IMR-90 (cell line): ENCODE results near the gene TMBIM1. TPM values are rescaled to one million over a fixed set of nuclear protein-coding genes. Genes with fewer than 3 reads are reported as not detected.
A peak's percentile ranks its signal among the peaks of the same experiment; 100 is the strongest.

Source experiments
- ATAC-seq: fragments of 200-7000 bp; cut with Tn5 transposase; 2 replicates; pipeline ENCODE4 v1.9.1; 2020; ENCODE audit warnings: low read depth, mild to moderate bottlenecking, moderate library complexity
- BruUV-seq: library from RNA; stranded (reverse); fragments of 400-500 nt; replicated peaks from 2 replicates; lab custom pipeline; 2021; lab: Mats Ljungman, UMichigan
- CTCF ChIA-PET: fragments of 300-600 bp; formaldehyde crosslinking; extraction: SDS; loops from one replicate; lab custom pipeline; 2021; ENCODE audit warnings: antibody characterized with exemption; lab: Yijun Ruan, JAX
- POLR2A ChIA-PET: fragments of 300-600 bp; sonication (Branson Sonifier 250); formaldehyde crosslinking; loops from one replicate; lab custom pipeline; 2022; ENCODE audit warnings: antibody characterized with exemption; ENCODE audit not compliant: unreplicated experiment; lab: Charles Lee
- DNase-seq: peaks from one replicate; pipeline ENCODE4 v3.0.0; 2013
- H2AFZ ChIP-seq: replicated peaks from 2 replicates; pipeline ENCODE3; 2013; ENCODE audit warnings: low read length, mild to moderate bottlenecking; ENCODE audit not compliant: poor library complexity
- H2AK5ac ChIP-seq: 2 replicates; pipeline ENCODE4 v1.6.1; 2013; ENCODE audit warnings: low read depth, low read length, inconsistent platforms
- H2AK9ac ChIP-seq: replicated peaks from 2 replicates; pipeline ENCODE3; 2013; ENCODE audit warnings: mild to moderate bottlenecking, low read depth, low read length, moderate library complexity; ENCODE audit not compliant: poor library complexity
- H2BK120ac ChIP-seq: 2 replicates; pipeline ENCODE4 v1.6.1; 2013; ENCODE audit warnings: low read depth, low read length, inconsistent platforms
- H2BK15ac ChIP-seq: 3 replicates; pipeline ENCODE4 v1.6.1; 2013; ENCODE audit warnings: low read depth, low read length, inconsistent platforms
- H2BK20ac ChIP-seq: 2 replicates; pipeline ENCODE4 v1.6.1; 2013; ENCODE audit warnings: low read depth, mild to moderate bottlenecking, inconsistent platforms, low read length, moderate library complexity
- H2BK5ac ChIP-seq: 2 replicates; pipeline ENCODE4 v1.6.1; 2013; ENCODE audit warnings: mild to moderate bottlenecking, low read depth, low read length, inconsistent platforms; ENCODE audit not compliant: poor library complexity, severe bottlenecking
- H3K14ac ChIP-seq: replicated peaks from 2 replicates; pipeline ENCODE4 v1.6.1; 2013; ENCODE audit warnings: low read depth, low read length, inconsistent platforms
- H3K18ac ChIP-seq: 2 replicates; pipeline ENCODE4 v1.6.1; 2013; ENCODE audit warnings: low read depth, low read length, control low read depth
- H3K23ac ChIP-seq: 2 replicates; pipeline ENCODE4 v1.6.1; 2013; ENCODE audit warnings: low read depth, low read length, inconsistent platforms
- H3K27ac ChIP-seq: 2 replicates; pipeline ENCODE4 v1.5.1; 2013; ENCODE audit warnings: mild to moderate bottlenecking, control low read depth, low read length; ENCODE audit not compliant: insufficient read depth
- H3K27me3 ChIP-seq: 2 replicates; pipeline ENCODE4 v1.6.1; 2013; ENCODE audit warnings: low read length; ENCODE audit not compliant: control insufficient read depth, insufficient read depth
- H3K36me3 ChIP-seq: 2 replicates; pipeline ENCODE4 v1.6.1; 2013; ENCODE audit warnings: low read length, mixed read lengths; ENCODE audit not compliant: control insufficient read depth, insufficient read depth
- H3K4ac ChIP-seq: 2 replicates; pipeline ENCODE4 v1.6.1; 2013; ENCODE audit warnings: low read depth, low read length, inconsistent platforms
- H3K4me1 ChIP-seq: 2 replicates; pipeline ENCODE4 v1.6.1; 2013; ENCODE audit warnings: low read length, mixed read lengths; ENCODE audit not compliant: control insufficient read depth, insufficient read depth
- H3K4me2 ChIP-seq: 2 replicates; pipeline ENCODE4 v1.6.1; 2013; ENCODE audit warnings: low read depth, mild to moderate bottlenecking, control low read depth, low read length, moderate library complexity
- H3K4me3 ChIP-seq: 2 replicates; pipeline ENCODE4 v1.5.1; 2013; ENCODE audit warnings: low read depth, mild to moderate bottlenecking, control low read depth, low read length, moderate library complexity; ENCODE audit not compliant: insufficient read depth
- H3K56ac ChIP-seq: 2 replicates; pipeline ENCODE4 v1.6.1; 2013; ENCODE audit warnings: low read length, inconsistent platforms; ENCODE audit not compliant: insufficient read depth; ENCODE audit errors: extremely low read depth
- H3K79me1 ChIP-seq, 2 experiments: 2 replicates each; pipeline ENCODE4 v1.6.1; 2013; ENCODE audit warnings: low read length in 2 of 2, inconsistent platforms in 1 of 2, low read depth in 1 of 2
- H3K9ac ChIP-seq: 2 replicates; pipeline ENCODE4 v1.6.1; 2013; ENCODE audit warnings: low read depth, low read length, control low read depth
- H3K9me1 ChIP-seq: 2 replicates; pipeline ENCODE4 v1.6.1; 2013; ENCODE audit warnings: low read length, inconsistent platforms; ENCODE audit not compliant: insufficient read depth
- H3K9me3 ChIP-seq: 2 replicates; pipeline ENCODE4 v1.6.1; 2013; ENCODE audit warnings: low read length; ENCODE audit not compliant: control insufficient read depth, insufficient read depth
- H4K20me1 ChIP-seq: 2 replicates; pipeline ENCODE4 v1.6.1; 2013; ENCODE audit warnings: low read length, inconsistent platforms; ENCODE audit not compliant: insufficient read depth
- H4K5ac ChIP-seq: 2 replicates; pipeline ENCODE4 v1.6.1; 2013; ENCODE audit warnings: mild to moderate bottlenecking, low read depth, low read length, control low read depth
- H4K8ac ChIP-seq, 2 experiments: 2 replicates each; pipeline ENCODE4 v1.6.1; 2013; ENCODE audit warnings: low read depth in 2 of 2, low read length in 2 of 2, control low read depth in 1 of 2, inconsistent platforms in 1 of 2
- H4K91ac ChIP-seq: 2 replicates; pipeline ENCODE4 v1.6.1; 2013; ENCODE audit warnings: low read depth, low read length, inconsistent platforms; ENCODE audit not compliant: insufficient read depth
- MAFK ChIP-seq: IDR thresholded peaks from 2 replicates; pipeline ENCODE4 v1.6.1; 2012; ENCODE audit warnings: low read depth, low read length, improper control_type of control experiment
- MAZ ChIP-seq: IDR thresholded peaks from 2 replicates; pipeline ENCODE4 v1.6.1; 2012; ENCODE audit warnings: low read depth, mild to moderate bottlenecking, low read length, improper control_type of control experiment, moderate library complexity, borderline replicate concordance
- RCOR1 ChIP-seq: IDR thresholded peaks from 2 replicates; pipeline ENCODE4 v1.6.1; 2012; ENCODE audit warnings: mild to moderate bottlenecking, low read length, improper control_type of control experiment; ENCODE audit not compliant: insufficient replicate concordance
- WGBS, 2 experiments: methylation state at CpG; one replicate each; pipeline versions ENCODE4 v1.1.5 to v1.1.7; 2013; ENCODE audit warnings: missing lambda C conversion rate in 2 of 2; ENCODE audit not compliant: insufficient read length in 1 of 2; ENCODE audit errors: extremely low coverage in 2 of 2; 5-methylcytosine and 5-hydroxymethylcytosine counted together
- dilution Hi-C: fragments of 300-500 bp; cut with HindIII; formaldehyde crosslinking; loops from one replicate; pipeline ENCODE4 v1.14.3; 2018; ENCODE audit warnings: low sequenced_read_pairs; ENCODE audit not compliant: unreplicated experiment
- in situ Hi-C: fragments of 300-500 bp; cut with MboI; formaldehyde crosslinking; loops from 3 replicates; pipeline ENCODE4 v1.14.3; 2019; ENCODE audit warnings: low sequenced_read_pairs, inconsistent platforms, mixed read lengths
- intact Hi-C: fragments of 100-400 bp; cut with micrococcal nuclease; formaldehyde crosslinking; loops from 2 replicates; pipeline ENCODE4 v1.10.0; 2022
- polyA plus RNA-seq, 3 experiments: library from polyadenylated mRNA; depleted of rRNA; stranded (reverse); fragments of >200 nt; gene quantifications; 2 replicates each; pipeline ENCODE4 v1.2.3, GENCODE V29; 2012; ENCODE audit warnings: low replicate concordance in 1 of 3
- total RNA-seq: library from RNA; depleted of rRNA; stranded (reverse); fragments of >200 nt; gene quantifications from 2 replicates; pipeline ENCODE4 v1.2.3, GENCODE V29; 2012

Gene TMBIM1
- total and polyA plus RNA-seq, 2 of the 4 experiments (the other 2 are of a cell fraction) = 84.6 to 102 TPM

DNA sequence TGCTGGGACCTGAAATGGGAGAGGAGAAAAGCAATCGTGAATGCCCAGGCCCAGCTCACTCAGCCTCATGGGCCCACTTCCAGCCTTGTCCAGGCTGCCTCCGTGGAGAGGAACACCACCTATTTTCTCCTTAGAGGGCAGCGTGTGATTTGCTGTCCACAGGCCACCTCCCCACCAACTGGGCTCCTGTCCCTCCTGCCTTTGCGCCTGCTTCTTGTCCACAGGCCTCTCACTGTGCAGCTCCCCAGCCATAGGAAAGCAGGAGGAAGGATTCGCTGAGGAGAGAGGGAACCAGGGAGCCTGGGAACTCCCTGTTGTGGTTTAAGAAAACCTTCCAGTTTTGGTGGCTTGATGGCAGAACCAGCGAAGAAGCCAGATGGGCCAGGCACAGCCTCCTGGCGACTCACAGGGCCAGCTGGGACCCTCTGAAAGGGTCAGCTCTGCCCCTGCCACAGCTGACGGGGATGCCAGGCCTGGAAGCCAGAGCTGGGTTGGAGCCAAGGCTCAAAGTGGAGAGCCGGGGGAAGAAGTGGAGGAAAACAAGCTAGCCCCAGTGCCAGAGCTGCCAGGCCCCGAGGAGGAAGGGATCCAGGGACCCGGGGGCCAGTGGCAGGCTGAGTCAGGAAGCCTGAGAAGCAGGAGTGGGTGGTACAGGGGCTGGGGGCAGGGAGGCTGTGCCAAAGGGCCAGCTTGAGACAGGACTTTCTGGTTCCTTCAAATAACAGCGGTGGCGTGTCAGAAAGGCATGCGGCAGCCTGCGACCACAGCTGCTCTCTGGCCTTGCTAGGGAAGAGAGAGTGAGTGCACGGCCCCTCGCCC is 9.9 kb downstream of the TMBIM1 start:
- Histone ChIP-seq H3K4ac (peak overlapping the region; percentile 83), H3K9ac (peak overlapping the region; percentile 32; the same call in 1 of the 2 replicates), H4K91ac (peak overlapping the region; percentile 63), H2BK20ac (0 out of 2 replicates have a peak overlapping the region, but pooled peaks have one; percentile 45), H3K14ac (peak overlapping the region; percentile 23), H3K23ac (peak overlapping the region; percentile 84), H2BK120ac (peak overlapping the region; percentile 21), H2AFZ (peak overlapping the region; percentile 47), H2BK5ac (peak overlapping the region; percentile 90), H3K27me3 (no peaks in the 10 kb centered on the region), H3K9me1 (no peaks in the 10 kb centered on the region), H4K20me1 (peaks cover 23% of the 10 kb centered on the region), H3K4me2 (peak overlapping the region; percentile 10), H2AK5ac (peak overlapping the region; percentile 27), H3K4me1 (peaks cover 31% of the 10 kb centered on the region), H2AK9ac (peak overlapping the region; percentile 88), H2BK15ac (no peak overlapping the region), H3K56ac (peak overlapping the region; percentile 57; the same call in 1 of the 2 replicates), H3K4me3 (no peak overlapping the region), H4K8ac (peak overlapping the region; percentile 30 to 66), H3K27ac (peak overlapping the region; percentile 76), H4K5ac (peak overlapping the region; percentile 16; the same call in 1 of the 2 replicates), H3K36me3 (peaks cover 37% of the 10 kb centered on the region), H3K18ac (peak overlapping the region; percentile 13; the same call in 1 of the 2 replicates), H3K79me1 (peaks cover 22 to 81% of the 10 kb centered on the region in 2 experiments), H3K9me3 (no peaks in the 10 kb centered on the region)
- peak; percentile 1; the same call in 1 of the 2 replicates for ATAC-seq
- in situ Hi-C loops = no loop called here
- dilution Hi-C loops = no loop called here
- intact Hi-C loops = no loop called here
- BruUV-seq = no TSS peak
- peak; percentile 61 for DNase-seq
- CTCF ChIA-PET = interaction anchor here (0.6 to 4.4 kb wide), 2 partner anchors 11 to 880 kb away, joined by 5 to 24 read pairs; partner anchors contain the start of genes AAMP and PNKD
- 49% methylated on average over 6 of the region's 17 CpGs; no CpG with 5 or more reads in 1 of the 2 experiments for WGBS, 2 experiments
- TF ChIP-seq MAFK (no peak), MAZ (peak; percentile 59; the same call in 1 of the 2 replicates), RCOR1 (no peak)
- POLR2A ChIA-PET = interaction anchor here (0.5 to 0.6 kb wide), 2 partner anchors 9 to 1562 kb away, joined by 3 read pairs; no protein-coding TSS in a partner anchor
